ENCODE results near the gene NQO1. TPM values are rescaled to one million over a fixed set of nuclear protein-coding genes. Genes with fewer than 3 reads are reported as not detected.
"Not testable (repeated sequence)": the region's sequence is repeated elsewhere in the genome, so short reads cannot be mapped to it uniquely, and the experiment has no call there.

The NQO1 gene
- total and polyA plus RNA-seq, 2 of the 13 experiments (the other 11 are each of a cell fraction or from before 2014, with no cell fraction given): 464 to 1,060 TPM

DNA sequence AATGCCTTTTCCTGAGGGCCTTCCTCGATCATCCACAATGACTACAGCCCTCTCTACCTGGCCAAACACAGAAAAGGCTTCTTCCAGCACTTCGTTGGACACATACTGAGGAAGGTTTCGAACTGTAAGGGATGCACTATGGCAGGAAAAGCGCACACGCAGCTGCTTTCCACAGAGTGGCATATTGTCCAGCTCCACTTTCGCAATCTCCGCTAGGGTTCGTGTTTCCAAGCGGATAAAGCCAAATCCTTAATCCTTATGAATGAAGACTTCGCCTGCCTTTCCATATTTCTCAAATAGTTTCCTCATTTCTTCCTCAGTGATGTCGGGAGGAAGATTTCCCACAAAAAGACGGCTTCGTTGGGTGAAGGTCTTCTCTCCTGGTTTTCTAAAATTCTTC, 31.0 kb upstream of the NQO1 start:
- H3K4me3 ChIP-seq (replicated peaks in 1 of 3; ENCODE audit: insufficient read depth in 1 of 3, low read depth in 2 of 3, low read length in 3 of 3); H3K27ac ChIP-seq (ENCODE audit: extremely low read length, insufficient read depth, low read length); H4K20me1 ChIP-seq (ENCODE audit: insufficient read depth, low read length); CTCF ChIA-PET (ENCODE audit: low intra/inter-chr PET ratio, low total read pairs); H3K9ac ChIP-seq (ENCODE audit: insufficient read depth, low read depth, low read length); in situ Hi-C loops (cut with HindIII; ENCODE audit: extremely low pct_ligation_motif_present, low pct_unique_long_range_greater_than_20kb); H3K27me3 ChIP-seq (ENCODE audit: control insufficient read depth in 1 of 2, insufficient read depth in 2 of 2, low read length in 2 of 2); intact Hi-C loops (cut with micrococcal nuclease; ENCODE audit: unreplicated experiment); FAIRE-seq; ATAC-seq; BruUV-seq (replicated peaks); H3K36me3 ChIP-seq (replicated peaks in 1 of 2; ENCODE audit: control insufficient read depth in 1 of 2, insufficient read depth in 2 of 2, low read length in 2 of 2); DNase-seq (ENCODE audit: low spot score); H3K9me3 ChIP-seq (ENCODE audit: low read length); H3K4me2 ChIP-seq (ENCODE audit: low read depth, low read length): not testable (repeated sequence)
- TF ChIP-seq CEBPB (IDR thresholded peaks at IDR 0.05; ENCODE audit: borderline replicate concordance, low read depth, low read length) (peak; percentile 78), ZBTB38 (CRISPR knock-in tag; IDR thresholded peaks at IDR 0.05) (0 out of 2 replicates have a peak, but pooled peaks have one; percentile 38), CEBPG (CRISPR knock-in tag; IDR thresholded peaks at IDR 0.05) (peak; percentile 71)
- TF ChIP-seq, protein P1, sequence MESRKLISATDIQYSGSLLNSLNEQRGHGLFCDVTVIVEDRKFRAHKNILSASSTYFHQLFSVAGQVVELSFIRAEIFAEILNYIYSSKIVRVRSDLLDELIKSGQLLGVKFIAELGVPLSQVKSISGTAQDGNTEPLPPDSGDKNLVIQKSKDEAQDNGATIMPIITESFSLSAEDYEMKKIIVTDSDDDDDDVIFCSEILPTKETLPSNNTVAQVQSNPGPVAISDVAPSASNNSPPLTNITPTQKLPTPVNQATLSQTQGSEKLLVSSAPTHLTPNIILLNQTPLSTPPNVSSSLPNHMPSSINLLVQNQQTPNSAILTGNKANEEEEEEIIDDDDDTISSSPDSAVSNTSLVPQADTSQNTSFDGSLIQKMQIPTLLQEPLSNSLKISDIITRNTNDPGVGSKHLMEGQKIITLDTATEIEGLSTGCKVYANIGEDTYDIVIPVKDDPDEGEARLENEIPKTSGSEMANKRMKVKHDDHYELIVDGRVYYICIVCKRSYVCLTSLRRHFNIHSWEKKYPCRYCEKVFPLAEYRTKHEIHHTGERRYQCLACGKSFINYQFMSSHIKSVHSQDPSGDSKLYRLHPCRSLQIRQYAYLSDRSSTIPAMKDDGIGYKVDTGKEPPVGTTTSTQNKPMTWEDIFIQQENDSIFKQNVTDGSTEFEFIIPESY (CRISPR knock-in tag; IDR thresholded peaks at IDR 0.05): peak; percentile 88
- WGBS (ENCODE audit: low lambda C conversion rate): 79% methylated on average over 13 of the region's 13 CpGs
- POLR2A ChIA-PET: interaction anchor here (0.6 to 0.9 kb wide), 2 partner anchors 9 to 360 kb away, joined by 3 read pairs; no protein-coding TSS in a partner anchor
- Histone ChIP-seq H3K79me2 (ENCODE audit: insufficient read depth, low read length) (peaks cover 30% of the 10 kb centered on the region), H3K4me1 (ENCODE audit: insufficient read depth, low read length) (peaks cover 39% of the 10 kb centered on the region), H2AFZ (ENCODE audit: low read length) (peak overlapping the region; percentile 81)

DNA sequence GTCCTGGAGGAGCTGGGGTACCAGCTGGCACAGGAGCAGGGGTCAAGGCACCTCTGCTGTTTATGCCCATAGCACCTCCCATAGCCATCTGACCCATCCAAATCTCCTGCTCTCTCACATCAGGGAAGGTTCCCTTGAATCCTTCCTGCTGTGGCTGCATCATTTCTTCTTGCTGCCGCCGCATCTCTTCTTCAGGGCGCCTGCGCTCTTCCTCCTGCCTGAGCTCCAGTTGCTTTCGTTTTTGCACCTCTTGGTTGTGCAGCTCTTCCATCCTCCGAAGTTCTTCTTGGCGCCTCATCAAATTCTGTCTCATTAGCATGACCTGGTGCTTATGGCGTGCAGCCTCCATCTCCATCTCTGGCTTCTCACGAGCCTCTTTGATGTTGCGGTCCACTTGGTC, 30.3 kb upstream of the NQO1 start:
- H3K4me3 ChIP-seq (replicated peaks in 1 of 3; ENCODE audit: insufficient read depth in 1 of 3, low read depth in 2 of 3, low read length in 3 of 3): no peak overlapping the region
- BruUV-seq (replicated peaks): no TSS peak
- in situ Hi-C loops (cut with HindIII; ENCODE audit: extremely low pct_ligation_motif_present, low pct_unique_long_range_greater_than_20kb): no loop called here
- no peaks in the 10 kb centered on the region for H4K20me1 ChIP-seq (ENCODE audit: insufficient read depth, low read length)
- ATAC-seq (no peak), FAIRE-seq (no peak), DNase-seq (ENCODE audit: low spot score) (no peak)
- no peak overlapping the region for H2AFZ ChIP-seq (ENCODE audit: low read length)
- no peaks in the 10 kb centered on the region for H3K9me3 ChIP-seq (ENCODE audit: low read length)
- no peak overlapping the region for H3K9ac ChIP-seq (ENCODE audit: insufficient read depth, low read depth, low read length)
- ChIA-PET CTCF (ENCODE audit: low intra/inter-chr PET ratio, low total read pairs) (no interaction called here), POLR2A (interaction anchor here (0.6 to 0.9 kb wide), 2 partner anchors 10 to 360 kb away, joined by 3 read pairs; no protein-coding TSS in a partner anchor)
- no peak overlapping the region for H3K27ac ChIP-seq (ENCODE audit: extremely low read length, insufficient read depth, low read length)
- intact Hi-C loops (cut with micrococcal nuclease; ENCODE audit: unreplicated experiment): no loop called here
- H3K4me2 ChIP-seq (ENCODE audit: low read depth, low read length): no peak overlapping the region
- no peak for TF ChIP-seq PHF20 (CRISPR knock-in tag; IDR thresholded peaks at IDR 0.05)
- TF ChIP-seq, protein P2, sequence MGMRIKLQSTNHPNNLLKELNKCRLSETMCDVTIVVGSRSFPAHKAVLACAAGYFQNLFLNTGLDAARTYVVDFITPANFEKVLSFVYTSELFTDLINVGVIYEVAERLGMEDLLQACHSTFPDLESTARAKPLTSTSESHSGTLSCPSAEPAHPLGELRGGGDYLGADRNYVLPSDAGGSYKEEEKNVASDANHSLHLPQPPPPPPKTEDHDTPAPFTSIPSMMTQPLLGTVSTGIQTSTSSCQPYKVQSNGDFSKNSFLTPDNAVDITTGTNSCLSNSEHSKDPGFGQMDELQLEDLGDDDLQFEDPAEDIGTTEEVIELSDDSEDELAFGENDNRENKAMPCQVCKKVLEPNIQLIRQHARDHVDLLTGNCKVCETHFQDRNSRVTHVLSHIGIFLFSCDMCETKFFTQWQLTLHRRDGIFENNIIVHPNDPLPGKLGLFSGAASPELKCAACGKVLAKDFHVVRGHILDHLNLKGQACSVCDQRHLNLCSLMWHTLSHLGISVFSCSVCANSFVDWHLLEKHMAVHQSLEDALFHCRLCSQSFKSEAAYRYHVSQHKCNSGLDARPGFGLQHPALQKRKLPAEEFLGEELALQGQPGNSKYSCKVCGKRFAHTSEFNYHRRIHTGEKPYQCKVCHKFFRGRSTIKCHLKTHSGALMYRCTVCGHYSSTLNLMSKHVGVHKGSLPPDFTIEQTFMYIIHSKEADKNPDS (CRISPR knock-in tag; IDR thresholded peaks at IDR 0.05): no peak
- no peak for TF ChIP-seq HES4 (CRISPR knock-in tag; IDR thresholded peaks at IDR 0.05; ENCODE audit: borderline replicate concordance)
- TF ChIP-seq, protein P3, sequence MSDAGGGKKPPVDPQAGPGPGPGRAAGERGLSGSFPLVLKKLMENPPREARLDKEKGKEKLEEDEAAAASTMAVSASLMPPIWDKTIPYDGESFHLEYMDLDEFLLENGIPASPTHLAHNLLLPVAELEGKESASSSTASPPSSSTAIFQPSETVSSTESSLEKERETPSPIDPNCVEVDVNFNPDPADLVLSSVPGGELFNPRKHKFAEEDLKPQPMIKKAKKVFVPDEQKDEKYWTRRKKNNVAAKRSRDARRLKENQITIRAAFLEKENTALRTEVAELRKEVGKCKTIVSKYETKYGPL (CRISPR knock-in tag; IDR thresholded peaks at IDR 0.05): no peak
- TF ChIP-seq, protein P4, sequence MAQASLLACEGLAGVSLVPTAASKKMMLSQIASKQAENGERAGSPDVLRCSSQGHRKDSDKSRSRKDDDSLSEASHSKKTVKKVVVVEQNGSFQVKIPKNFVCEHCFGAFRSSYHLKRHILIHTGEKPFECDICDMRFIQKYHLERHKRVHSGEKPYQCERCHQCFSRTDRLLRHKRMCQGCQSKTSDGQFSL (CRISPR knock-in tag; IDR thresholded peaks at IDR 0.05): no peak
- TF ChIP-seq HOXA7 (CRISPR knock-in tag; IDR thresholded peaks at IDR 0.05): 0 out of 2 replicates have a peak, but pooled peaks have one; percentile 44
- peaks cover 34% of the 10 kb centered on the region for H3K79me2 ChIP-seq (ENCODE audit: insufficient read depth, low read length)
- peaks cover 0 to 5% of the 10 kb centered on the region in 2 experiments; a peak in 2 of 5 replicates for H3K27me3 ChIP-seq (ENCODE audit: control insufficient read depth in 1 of 2, insufficient read depth in 2 of 2, low read length in 2 of 2)
- H3K4me1 ChIP-seq (ENCODE audit: insufficient read depth, low read length): peaks cover 42% of the 10 kb centered on the region
- peaks cover 0 to 9% of the 10 kb centered on the region in 2 experiments; a peak in 2 of 5 replicates for H3K36me3 ChIP-seq (replicated peaks in 1 of 2; ENCODE audit: control insufficient read depth in 1 of 2, insufficient read depth in 2 of 2, low read length in 2 of 2)
- WGBS (ENCODE audit: low lambda C conversion rate): 91% methylated on average over 10 of the region's 10 CpGs

Data from HepG2 (cell line).